NCI-H1092 treated with DMSO at 0.1 percent for 48 hours (cell line): ENCODE results near the gene MPP4.

Source experiments
- DNase-seq: peaks from one replicate; lab custom pipeline; 2025; lab: John Stamatoyannopoulos, UW

MPP4 gene, protein sequence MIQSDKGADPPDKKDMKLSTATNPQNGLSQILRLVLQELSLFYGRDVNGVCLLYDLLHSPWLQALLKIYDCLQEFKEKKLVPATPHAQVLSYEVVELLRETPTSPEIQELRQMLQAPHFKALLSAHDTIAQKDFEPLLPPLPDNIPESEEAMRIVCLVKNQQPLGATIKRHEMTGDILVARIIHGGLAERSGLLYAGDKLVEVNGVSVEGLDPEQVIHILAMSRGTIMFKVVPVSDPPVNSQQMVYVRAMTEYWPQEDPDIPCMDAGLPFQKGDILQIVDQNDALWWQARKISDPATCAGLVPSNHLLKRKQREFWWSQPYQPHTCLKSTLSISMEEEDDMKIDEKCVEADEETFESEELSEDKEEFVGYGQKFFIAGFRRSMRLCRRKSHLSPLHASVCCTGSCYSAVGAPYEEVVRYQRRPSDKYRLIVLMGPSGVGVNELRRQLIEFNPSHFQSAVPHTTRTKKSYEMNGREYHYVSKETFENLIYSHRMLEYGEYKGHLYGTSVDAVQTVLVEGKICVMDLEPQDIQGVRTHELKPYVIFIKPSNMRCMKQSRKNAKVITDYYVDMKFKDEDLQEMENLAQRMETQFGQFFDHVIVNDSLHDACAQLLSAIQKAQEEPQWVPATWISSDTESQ

DNA sequence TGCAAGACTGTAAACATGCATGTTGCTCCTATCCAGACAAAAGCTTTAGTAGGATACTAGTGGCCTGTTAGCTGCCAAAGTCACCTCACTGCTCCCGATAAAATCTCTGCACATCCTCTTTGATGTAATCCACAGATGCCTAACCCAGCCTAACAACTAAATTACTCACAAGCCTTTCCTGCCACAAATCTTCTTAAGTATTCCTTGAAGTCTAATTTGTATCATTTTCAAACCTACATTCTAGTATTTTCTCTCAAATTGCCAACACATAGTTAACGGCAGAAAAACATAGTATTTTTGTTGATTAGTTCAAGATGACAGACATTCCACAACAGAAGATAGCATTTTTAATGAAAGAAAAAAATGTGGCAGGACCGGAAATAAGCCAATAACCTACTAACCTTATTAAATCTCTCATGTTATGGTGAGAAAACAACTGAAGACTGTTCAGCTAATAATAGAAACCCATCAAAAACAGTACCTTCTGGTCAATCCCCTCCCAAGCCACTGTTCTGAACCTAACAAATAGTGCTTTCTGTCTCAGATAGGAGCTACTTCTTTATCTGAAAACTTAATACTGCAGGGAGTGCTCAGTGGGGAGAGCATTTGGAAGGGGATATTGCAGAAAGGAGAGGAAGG, at the start of gene MPP4:
Gene MPP4, minus strand, starts transcription at position 57 of the 639 bp plus-strand sequence. CDS start 4,690 bp downstream, outside the sequence.
- no peak for DNase-seq

DNA sequence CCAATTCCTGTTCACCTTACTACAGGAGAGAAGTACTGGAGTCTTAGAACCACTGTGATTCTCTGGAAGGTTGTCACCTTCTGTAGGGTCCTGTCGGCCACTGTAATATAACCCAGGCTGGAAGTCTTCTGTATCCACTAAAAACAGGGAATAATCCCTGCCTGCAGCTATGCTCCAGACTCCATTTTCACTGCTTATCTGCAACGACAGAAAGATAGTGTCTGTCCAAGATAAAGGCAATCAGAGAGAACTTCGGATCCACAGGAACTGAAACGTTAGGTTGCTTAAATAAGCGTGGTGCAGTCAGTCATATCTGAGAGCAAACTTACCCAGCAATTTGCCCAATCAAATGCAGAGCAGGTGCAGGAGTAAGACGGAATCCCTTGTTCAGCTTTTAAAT, 48.1 kb upstream of the MPP4 start:
- no peak for DNase-seq

DNA sequence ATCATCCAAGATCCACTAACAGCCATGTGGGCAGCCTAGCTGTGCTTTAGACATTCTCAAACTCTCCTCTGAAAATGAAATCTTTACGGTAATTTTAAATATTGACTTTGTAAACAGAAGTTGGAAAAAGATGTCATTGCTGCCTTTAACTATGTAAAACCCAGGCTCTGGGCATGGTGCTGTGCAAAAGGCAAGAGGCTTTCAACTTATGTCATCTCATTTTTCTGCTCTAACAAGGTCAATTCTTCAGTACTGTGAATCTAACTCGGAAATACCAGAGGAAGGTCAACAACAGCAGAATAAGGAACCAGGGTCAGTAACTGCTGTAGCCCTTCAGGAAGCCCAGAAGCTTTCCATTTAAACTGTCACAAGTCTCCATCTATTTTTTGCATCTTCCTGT, 37.0 kb upstream of the MPP4 start:
- DNase-seq, result no peak

DNA sequence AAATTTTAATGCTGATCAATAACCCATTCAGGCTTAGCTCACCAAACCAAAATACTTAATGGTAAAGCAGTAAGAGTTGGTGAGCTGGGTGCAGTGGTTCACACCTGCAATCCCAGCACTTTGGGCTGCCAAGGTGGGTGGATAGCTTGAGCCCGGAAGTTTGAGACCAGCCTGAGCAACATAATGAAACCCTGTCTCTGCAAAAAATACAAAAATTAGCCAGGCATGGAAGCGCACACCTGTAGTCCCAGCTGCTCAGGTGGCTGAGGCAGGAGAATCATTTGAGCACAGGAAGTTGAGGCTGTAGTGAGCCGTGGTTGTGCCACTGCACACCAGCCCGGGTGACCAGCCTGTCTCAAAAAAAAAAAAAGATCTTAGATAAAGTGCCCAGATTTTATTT, 35.7 kb upstream of the MPP4 start:
- no peak for DNase-seq

DNA sequence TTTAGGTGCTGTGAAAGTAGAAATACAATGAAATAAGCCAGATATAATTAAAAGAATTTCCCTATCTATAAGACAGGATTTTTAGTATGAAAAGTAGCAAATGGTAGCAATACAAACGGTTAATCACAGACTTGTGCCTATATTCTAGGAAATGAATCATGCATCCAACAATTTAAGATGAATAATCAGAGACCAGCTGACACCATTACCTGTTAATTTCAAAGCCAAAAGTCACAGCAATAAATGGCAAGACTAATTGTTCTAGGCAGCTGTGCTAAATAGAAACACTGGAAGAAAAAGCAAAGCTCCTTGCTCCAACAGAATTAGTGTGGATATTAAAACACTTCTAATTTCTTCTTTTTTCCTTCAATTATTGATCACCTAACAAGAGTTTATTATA, 35.1 kb upstream of the MPP4 start:
- DNase-seq, result no peak

DNA sequence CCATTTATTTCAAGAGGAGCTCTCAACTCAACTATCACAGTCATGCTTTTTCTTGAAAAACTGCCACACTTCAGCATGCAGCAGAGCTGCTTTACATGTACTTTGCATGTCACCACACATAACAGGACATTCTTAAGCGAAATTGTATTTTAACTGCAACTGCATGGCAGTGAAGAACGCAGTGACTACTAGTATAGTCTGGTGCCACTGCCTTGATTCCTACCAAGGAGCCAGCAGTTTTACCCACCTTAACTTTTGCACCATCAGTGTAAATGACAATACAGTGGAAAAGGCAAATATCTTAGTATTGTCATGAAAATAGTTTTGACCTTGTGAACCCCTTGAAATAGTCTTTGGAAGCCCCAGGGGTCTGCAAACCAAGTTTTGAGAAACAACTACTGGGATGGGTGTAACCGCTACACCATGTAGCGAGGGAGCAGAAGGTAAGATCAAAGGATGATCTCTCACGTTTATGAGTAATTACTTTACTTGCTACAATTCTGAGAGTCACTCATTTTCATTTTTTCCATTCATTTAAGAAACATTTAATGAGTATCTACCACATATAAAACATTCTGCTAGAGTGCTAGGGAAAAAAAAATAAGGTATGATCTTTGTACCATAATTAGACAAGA, 32.3 kb upstream of the MPP4 start:
- no peak for DNase-seq

DNA sequence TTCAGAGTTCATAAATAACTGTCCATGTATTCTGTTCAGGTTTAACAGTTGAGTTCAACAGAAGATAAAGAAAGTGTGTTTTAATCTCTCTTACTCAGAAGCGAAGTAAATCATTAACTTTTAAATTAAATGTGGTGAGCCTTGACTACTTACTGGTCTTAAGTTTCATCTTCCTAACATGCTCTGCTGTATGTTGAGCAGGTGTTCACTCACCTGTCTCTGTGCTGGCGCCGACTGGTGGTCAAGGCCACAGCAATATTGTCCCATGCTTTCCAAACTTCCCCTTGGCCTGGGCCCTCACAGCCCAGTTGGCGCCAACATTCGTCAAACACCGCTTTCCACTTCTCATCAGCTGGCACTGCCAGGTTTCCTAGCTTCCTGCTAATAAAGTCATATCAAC, 17.0 kb upstream of the MPP4 start:
- no peak for DNase-seq

DNA sequence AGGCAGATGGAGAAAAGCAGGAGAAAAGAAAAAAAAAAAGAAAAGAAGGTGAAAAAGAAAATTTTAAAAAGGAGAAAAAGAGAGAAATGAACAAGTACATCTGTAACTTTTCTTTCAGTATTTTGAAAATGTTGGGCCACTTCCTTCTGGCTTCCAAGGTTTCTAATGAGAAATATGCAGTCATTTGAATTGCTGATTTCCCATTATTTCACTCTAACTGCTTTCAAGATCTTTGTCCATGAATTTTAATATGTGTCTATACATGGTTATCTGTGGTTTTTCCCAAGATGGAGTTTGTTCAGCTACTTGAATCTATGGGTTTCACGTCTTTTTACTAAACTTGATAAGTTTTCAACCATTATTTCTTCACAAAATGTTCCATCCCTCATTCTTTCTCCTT, 14.3 kb upstream of the MPP4 start:
- no peak for DNase-seq

DNA sequence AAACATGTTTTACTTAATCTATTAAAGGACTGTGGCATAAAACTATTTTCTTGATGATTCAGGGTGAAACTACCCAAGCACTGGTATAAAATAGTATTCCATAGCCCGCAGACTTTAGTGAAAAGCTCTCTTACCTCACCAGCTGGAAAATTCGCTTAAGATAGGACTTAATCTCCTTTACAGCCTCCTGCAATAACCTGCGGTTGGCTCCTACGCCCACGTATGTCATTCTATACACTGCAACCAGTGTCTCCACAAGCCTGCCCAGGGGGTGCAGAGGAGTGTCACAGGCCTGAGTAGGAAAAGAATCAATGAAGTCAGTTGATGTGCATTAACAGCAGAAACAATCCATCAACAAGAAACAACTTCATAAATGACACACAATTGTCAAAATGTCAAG, 11.3 kb upstream of the MPP4 start:
- DNase-seq, result no peak

DNA sequence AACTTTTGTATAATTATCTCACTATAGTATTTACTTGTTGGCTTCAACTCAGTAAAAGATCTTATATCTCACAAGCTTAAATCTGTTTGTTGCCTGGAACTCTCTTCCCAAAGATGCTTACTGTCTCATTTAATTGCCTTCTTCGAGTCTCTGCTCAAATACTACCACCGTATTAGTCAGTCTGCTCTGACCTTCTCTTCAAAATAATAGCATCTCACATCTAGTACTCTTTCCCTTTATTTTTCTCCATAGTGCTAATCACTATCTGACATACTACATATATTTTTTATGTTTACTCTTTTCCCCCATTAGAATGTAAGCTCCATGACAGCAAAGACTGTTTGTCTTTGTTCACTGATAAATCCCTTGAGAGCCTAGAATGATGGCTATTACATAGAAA, 10.6 kb upstream of the MPP4 start:
- no peak for DNase-seq

DNA sequence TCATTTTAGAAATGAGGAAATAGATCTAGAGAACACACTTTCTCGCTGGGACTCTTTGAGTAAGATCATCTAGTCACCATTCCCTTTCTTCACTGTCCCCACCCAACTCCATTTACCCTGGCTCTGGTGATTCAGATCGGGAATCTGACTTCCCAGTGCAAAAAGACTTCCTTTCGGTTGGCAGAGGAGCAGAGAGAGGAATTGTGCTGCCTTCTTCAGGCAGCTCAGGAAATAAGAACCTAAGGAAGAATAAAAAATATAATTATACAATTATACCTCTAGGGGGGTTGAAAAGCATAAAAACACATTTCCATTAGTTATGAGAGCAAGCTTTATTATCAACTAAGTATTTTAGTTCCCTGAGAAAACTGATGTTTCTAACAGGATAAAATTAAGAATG, 9.3 kb upstream of the MPP4 start:
- no peak for DNase-seq

DNA sequence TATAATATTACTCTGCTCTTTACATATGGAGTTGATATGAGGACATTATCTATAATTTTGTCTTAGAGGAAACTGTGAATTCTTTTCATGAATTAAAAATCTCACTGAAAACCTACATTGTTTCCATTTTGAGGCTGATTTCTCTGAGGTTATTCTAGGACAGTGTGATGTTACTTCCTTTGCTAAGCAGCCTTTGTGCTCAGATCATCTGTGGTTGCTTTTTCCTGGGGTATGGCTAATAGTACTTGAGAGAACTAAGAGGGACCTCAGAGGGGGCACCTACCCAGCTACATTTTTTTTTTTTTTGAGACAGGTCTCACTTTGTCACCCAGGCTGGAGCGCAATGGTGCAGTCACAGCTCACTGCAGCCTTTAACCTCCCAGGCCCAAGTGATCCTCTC, 8.7 kb upstream of the MPP4 start:
- no peak for DNase-seq

DNA sequence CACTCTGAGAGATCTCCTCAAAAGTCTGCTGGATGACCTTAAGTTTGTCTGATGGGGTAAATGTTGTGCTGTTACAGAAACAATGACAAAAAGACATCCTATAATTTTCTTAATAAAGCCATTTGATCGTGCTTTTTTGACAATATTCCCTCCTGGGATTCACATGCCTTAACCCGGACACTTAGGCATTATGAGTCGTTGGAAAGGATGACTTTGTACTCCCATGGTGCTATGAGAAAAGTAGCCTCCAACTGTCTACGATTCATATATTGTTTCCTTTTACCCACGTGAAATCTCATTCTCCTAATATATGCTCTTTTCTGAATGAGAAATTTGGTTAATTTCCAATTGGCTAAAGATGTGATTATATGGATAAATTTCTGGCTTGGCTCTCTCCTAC, 6.1 kb upstream of the MPP4 start:
- DNase-seq, result no peak

DNA sequence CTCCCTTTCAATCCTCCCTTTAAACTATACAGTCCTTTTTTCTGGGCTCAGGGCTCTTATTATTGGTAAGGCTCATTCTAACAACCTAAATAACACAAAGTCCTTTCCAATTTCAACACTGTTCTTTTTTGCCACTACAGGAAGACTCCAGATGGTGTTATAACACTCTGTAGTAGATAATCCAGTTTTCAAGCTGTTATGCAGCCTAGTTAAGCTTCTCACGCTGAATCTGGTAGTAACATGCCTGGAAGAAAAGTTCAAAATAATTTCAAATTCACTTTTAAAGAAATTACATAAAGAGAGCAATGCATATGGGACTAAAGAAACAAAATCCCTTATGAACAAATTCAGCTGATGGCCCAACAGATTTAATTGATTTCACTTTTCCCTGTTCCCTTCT, 3.2 kb upstream of the MPP4 start:
- no peak for DNase-seq

DNA sequence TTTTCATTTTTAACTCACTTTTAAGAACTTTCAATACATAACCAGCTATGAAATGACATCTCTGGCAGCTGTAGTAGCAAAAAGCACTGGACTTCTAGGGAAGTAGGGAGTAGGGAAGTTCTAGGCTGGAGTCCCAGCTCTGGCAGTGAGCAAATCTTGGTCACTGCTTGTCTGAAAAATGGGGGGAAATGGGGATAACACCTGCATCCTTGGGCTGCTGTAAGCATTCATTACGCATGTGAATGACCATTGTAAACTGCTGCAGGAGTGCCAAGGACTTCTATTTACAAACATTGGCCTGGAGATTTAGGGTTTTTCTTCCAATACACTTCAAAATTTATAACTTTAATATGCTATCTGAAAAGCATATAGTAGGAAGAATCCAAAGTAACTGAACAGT, 972 bp upstream of the MPP4 start:
- no peak for DNase-seq

DNA sequence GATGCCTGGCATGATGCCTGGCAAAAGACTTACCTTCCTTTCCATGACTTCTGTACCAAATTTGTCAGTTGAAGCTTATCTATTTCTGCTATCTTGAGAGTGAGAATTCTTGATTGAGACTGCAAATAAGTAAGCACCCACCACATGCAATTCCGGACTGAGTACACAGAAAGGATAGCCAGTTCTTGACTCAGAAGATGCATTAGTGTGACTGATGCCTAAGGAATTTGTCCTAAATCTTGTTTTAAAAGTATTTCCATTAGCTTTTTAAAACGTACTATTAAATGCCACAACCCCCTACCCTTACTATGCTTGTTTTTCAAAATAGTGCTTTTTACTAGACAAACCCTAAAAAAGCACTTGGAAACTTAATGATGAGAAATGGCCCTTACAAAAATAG, 545 bp downstream of the MPP4 start:
- no peak for DNase-seq

DNA sequence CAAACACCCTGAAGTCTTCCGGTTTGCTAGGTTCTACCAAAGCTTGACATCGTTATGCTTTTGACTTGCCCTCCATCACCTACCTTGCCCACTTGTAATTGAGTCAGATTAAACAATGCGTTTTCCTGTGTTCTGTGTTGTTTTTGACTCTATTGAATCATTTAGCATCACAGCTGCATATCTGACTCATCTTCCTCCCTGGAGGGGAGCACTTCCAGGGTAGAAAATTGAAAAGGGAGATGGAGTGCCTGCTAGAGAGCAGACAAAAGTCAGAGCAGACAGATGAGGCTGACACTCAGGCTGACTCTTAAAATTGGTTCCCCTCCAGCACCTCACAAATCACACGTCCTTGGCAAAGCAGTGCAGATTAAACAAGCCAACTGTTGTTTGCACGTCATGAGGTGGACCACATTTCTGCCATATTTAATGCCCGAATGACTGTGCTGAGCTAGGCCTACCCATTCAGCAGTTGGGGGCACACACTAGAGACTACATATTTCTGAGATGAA, 2.2 kb downstream of the MPP4 start:
- DNase-seq, result no peak

DNA sequence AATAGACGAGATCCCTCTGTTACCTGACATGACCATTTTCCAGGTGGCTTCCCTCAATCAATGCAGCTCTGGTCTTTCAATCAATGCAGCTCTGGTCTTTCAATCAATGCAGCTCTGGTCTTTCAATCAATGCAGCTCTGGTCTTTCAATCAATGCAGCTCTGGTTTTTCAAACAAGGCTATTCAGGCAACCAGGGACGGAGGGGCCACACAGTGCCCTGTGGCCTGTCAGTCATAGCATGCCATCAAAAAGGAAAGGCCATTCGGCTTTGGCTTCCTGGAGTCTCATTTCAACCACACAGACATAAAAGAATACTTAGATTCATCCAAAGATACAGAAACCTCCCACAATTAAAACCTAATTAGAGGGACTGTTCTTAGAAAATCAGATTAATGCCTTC, 13.3 kb downstream of the MPP4 start:
- DNase-seq, result no peak

DNA sequence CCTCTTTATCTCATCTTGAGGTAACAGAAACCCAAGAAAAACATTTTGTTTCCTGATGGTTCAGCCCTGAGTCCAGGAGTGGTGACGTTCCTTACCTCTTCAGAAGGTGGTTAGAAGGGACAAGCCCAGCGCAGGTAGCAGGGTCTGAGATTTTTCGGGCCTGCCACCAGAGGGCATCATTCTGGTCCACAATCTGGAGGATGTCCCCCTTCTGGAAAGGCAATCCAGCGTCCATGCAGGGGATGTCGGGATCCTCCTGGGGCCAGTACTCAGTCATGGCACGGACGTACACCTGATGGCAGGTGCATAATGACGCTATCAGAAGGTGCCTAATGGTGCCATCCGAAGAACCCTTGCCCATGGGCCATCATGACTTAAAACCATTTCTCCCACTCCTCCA, 17.7 kb downstream of the MPP4 start:
- DNase-seq, result no peak

DNA sequence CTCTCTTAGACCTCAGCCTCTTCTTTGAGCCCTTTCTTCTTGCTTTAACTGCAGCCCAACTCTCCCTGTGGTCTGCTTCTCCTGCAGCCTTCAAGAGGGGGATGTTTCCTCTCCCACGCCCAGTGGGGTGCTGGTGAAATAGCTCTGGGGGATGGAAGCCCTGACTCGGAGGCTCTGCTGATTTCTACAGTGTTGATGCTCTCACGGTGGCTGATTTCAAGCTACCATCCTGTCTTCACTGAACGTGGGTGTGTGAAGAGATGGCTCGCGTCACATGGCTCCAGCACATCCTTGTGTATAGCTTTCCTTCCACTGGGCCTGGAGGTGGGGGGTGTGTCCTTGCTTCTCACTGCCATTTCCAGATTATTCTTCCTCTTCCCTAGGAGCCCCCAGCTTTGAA, 20.0 kb downstream of the MPP4 start:
- DNase-seq, result no peak

DNA sequence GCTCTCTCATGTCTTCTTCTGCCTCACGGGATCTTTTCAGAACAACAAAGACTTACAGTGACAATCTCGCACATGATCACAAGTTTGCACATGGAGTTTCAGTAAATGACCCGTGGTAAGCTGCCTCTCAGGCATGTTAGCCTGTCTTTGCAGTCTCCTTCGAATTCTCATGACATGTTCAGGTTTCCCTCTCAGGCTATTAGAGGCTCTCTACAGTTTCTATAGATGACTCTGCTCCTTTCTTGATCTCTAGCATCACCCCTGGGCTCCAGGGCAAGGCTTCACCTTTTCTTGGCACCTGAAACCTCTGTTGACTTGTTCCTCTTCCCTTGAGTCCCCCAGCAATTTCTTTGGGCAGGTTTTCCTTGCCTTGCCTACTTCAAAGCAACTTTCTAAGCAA, 23.0 kb downstream of the MPP4 start:
- DNase-seq, result no peak

DNA sequence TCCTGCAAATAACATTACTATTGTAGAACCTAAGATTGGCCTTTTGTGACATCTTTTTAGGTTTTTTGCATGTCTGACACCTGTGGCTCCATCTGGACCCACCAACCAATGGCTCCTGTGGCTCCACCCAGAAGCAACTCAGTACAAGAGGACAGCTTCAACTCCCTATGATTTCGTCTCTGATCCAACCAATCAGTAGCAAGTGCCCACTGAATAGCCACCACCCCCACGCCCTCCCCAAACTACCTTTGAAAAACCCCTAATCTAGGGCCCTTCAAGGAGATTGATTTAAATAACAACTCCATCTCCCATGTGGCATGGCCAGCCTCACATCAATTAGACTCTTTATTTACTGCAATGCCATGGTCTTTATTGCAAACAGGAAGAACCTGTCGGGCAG, 23.6 kb downstream of the MPP4 start:
- DNase-seq, result no peak

DNA sequence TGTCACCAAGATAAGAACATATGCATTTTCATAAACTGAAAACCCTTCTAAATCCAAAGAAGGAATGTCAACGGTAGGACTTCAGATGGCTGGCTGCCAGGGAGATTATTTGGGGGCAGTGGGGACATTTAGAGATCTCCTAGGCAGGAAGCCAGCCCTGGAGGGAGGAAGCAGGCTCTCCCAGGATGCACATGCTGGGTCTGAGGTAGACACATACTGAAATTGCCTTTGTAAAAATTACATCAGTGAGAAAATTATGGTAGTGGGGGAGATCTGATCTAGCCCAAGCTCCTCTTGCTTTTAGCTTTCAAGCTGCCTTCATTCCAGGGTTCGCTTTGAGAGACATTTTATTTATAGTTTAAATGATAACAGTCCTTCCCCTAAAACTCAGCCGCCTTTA, 24.1 kb downstream of the MPP4 start:
- DNase-seq, result no peak
